Endodermal cell (in vitro differentiated cells): ENCODE measurements around the gene SLC35F6. TPM values are rescaled to one million over a fixed set of nuclear protein-coding genes. Genes with fewer than 3 reads are reported as not detected.

ENCODE experiments used
- DNase-seq: peaks from one replicate; pipeline ENCODE4 v3.0.0-alpha.2; 2017
- H3K27ac ChIP-seq: 2 replicates; pipeline ENCODE4 v1.5.1; 2013; ENCODE audit warnings: mild to moderate bottlenecking, low read depth, low read length, moderate library complexity
- H3K27me3 ChIP-seq: 2 replicates; pipeline ENCODE4 v1.6.1; 2013; ENCODE audit warnings: mild to moderate bottlenecking, low read length, moderate library complexity; ENCODE audit not compliant: insufficient read depth, control insufficient read depth, poor library complexity, severe bottlenecking
- H3K36me3 ChIP-seq: 2 replicates; pipeline ENCODE4 v1.7.0; 2013; ENCODE audit warnings: mild to moderate bottlenecking, low read length, moderate library complexity; ENCODE audit not compliant: control insufficient read depth, insufficient read depth
- H3K4me1 ChIP-seq: one replicate; pipeline ENCODE4 v1.7.0; 2013; ENCODE audit warnings: low read length; ENCODE audit not compliant: control insufficient read depth, insufficient read depth
- H3K4me3 ChIP-seq: 2 replicates; pipeline ENCODE4 v1.5.1; 2013; ENCODE audit warnings: mild to moderate bottlenecking, low read length, moderate library complexity
- H3K9ac ChIP-seq: 2 replicates; pipeline ENCODE4 v1.6.1; 2013; ENCODE audit warnings: mild to moderate bottlenecking, low read length, moderate library complexity; ENCODE audit not compliant: poor library complexity, severe bottlenecking; ENCODE audit errors: extremely low read depth
- H3K9me3 ChIP-seq: 2 replicates; pipeline ENCODE4 v1.6.1; 2013; ENCODE audit warnings: mild to moderate bottlenecking, low read length, moderate library complexity; ENCODE audit not compliant: control insufficient read depth
- H3K27ac Mint-ChIP-seq: 2 replicates; pipeline ENCODE4 v1.8.0; 2020; ENCODE audit warnings: mixed read lengths
- H3K27me3 Mint-ChIP-seq: 2 replicates; pipeline ENCODE4 v1.8.0; 2021; ENCODE audit warnings: mild to moderate bottlenecking, mixed read lengths; ENCODE audit not compliant: insufficient read depth
- H3K36me3 Mint-ChIP-seq: 2 replicates; pipeline ENCODE4 v1.8.0; 2020; ENCODE audit warnings: low read depth, mixed read lengths
- H3K4me1 Mint-ChIP-seq: 2 replicates; pipeline ENCODE4 v1.8.0; 2020; ENCODE audit warnings: mixed read lengths
- H3K4me3 Mint-ChIP-seq: 2 replicates; pipeline ENCODE4 v1.8.0; 2020; ENCODE audit warnings: mild to moderate bottlenecking, moderate library complexity, mixed read lengths
- H3K9me3 Mint-ChIP-seq: 2 replicates; pipeline ENCODE4 v1.8.0; 2020; ENCODE audit warnings: mild to moderate bottlenecking, mixed read lengths
- whole genome bisulfite sequencing, 2 experiments: methylation state at CpG; one replicate each; pipeline versions ENCODE4 v1.1.5 to v1.1.7; 2013; ENCODE audit warnings: missing lambda C conversion rate in 2 of 2, mixed read lengths in 1 of 2; ENCODE audit not compliant: insufficient coverage in 1 of 2, insufficient read length in 1 of 2; 5-methylcytosine and 5-hydroxymethylcytosine counted together
- total RNA-seq, 2 donors: library from RNA; stranded (reverse); fragmentation: NEBNext Ultra II Directional in 1 of 2; extraction: Animal tissue kit (Norgen Biotek cat#: 25700) in 1 of 2; gene quantifications; 2 replicates in 1 of 2; 3 replicates in 1 of 2; pipeline ENCODE4 v1.2.1, GENCODE V29; 2021
- TF ChIP-seq, protein P1 (sequence below): fragments of 200-600 bp; sonication (generic); conservative IDR thresholded peaks from 2 replicates; pipeline ENCODE4 v1.5.0; 2021; ENCODE audit warnings: antibody characterized with exemption, mild to moderate bottlenecking

Gene SLC35F6
- total RNA-seq, 2 donors from 2014 or later: 23.3 to 24.8 TPM

DNA sequence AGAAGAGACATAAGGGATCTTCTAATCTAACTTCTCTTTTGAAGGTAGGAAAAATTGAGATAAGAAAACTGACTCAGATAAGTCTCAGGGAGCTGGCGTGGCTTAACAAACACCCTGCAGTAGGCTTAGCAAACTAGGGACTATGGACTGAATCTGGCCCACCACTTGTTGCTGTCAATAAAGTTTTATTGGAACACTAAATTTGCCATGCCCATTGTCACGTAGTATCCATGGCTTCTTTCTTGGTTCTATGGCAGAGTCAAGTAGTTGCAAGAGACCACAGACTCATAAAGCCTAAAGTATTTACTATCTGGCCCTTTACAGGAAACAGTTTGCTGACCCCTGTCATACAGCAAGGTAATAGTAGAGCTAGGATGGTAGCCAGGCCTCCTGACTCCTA lies 47.3 kb upstream of the SLC35F6 start:
- H3K27ac Mint-ChIP-seq: no peak overlapping the region
- no peaks in the 10 kb centered on the region for H3K27me3 ChIP-seq
- H3K27ac ChIP-seq: no peak overlapping the region
- no peaks in the 10 kb centered on the region for H3K27me3 Mint-ChIP-seq
- H3K9ac ChIP-seq: no peak overlapping the region
- DNase-seq: no peak
- H3K4me1 Mint-ChIP-seq: peaks cover 7% of the 10 kb centered on the region
- H3K4me1 ChIP-seq: no peaks in the 10 kb centered on the region
- H3K4me3 Mint-ChIP-seq: no peak overlapping the region
- no peaks in the 10 kb centered on the region for H3K36me3 ChIP-seq
- no peaks in the 10 kb centered on the region for H3K9me3 ChIP-seq
- H3K4me3 ChIP-seq: no peak overlapping the region
- no peaks in the 10 kb centered on the region for H3K36me3 Mint-ChIP-seq
- TF ChIP-seq, protein P1, sequence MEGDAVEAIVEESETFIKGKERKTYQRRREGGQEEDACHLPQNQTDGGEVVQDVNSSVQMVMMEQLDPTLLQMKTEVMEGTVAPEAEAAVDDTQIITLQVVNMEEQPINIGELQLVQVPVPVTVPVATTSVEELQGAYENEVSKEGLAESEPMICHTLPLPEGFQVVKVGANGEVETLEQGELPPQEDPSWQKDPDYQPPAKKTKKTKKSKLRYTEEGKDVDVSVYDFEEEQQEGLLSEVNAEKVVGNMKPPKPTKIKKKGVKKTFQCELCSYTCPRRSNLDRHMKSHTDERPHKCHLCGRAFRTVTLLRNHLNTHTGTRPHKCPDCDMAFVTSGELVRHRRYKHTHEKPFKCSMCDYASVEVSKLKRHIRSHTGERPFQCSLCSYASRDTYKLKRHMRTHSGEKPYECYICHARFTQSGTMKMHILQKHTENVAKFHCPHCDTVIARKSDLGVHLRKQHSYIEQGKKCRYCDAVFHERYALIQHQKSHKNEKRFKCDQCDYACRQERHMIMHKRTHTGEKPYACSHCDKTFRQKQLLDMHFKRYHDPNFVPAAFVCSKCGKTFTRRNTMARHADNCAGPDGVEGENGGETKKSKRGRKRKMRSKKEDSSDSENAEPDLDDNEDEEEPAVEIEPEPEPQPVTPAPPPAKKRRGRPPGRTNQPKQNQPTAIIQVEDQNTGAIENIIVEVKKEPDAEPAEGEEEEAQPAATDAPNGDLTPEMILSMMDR: no peak
- no peaks in the 10 kb centered on the region for H3K9me3 Mint-ChIP-seq
- 91 to 93% methylated on average over 2 of the region's 2 CpGs for WGBS, 2 experiments

DNA sequence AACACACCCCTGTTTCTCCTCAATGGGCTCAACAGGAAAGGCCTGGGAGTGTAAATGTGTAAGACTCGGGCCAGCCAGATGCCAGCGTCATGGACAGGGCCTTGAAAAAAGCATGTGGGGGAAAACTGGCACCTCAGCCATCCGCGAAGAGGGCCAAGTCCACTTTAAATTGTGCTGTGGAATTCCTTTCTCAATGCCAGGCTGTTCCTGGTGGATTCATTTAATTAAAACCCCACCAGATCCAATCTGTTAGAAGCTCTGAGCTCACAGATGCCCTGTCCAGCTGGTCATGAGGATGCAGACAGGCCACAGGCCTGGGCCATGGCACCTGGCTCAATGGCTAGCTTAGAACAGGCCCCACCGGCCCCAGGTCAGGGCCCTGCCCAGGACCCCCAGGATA lies 46.7 kb upstream of the SLC35F6 start:
- no peak for DNase-seq
- no peak overlapping the region for H3K4me3 ChIP-seq
- H3K27ac ChIP-seq: no peak overlapping the region
- no peaks in the 10 kb centered on the region for H3K36me3 ChIP-seq
- no peaks in the 10 kb centered on the region for H3K9me3 ChIP-seq
- no peaks in the 10 kb centered on the region for H3K27me3 ChIP-seq
- TF ChIP-seq, protein P1: no peak
- WGBS, 2 experiments: 96 to 98% methylated on average over 4 to 5 of the region's 5 CpGs
- H3K9me3 Mint-ChIP-seq: no peaks in the 10 kb centered on the region
- H3K27me3 Mint-ChIP-seq: no peaks in the 10 kb centered on the region
- no peak overlapping the region for H3K4me3 Mint-ChIP-seq
- no peaks in the 10 kb centered on the region for H3K4me1 ChIP-seq
- H3K27ac Mint-ChIP-seq: no peak overlapping the region
- peaks cover 7% of the 10 kb centered on the region for H3K4me1 Mint-ChIP-seq
- no peak overlapping the region for H3K9ac ChIP-seq
- H3K36me3 Mint-ChIP-seq: no peaks in the 10 kb centered on the region

DNA sequence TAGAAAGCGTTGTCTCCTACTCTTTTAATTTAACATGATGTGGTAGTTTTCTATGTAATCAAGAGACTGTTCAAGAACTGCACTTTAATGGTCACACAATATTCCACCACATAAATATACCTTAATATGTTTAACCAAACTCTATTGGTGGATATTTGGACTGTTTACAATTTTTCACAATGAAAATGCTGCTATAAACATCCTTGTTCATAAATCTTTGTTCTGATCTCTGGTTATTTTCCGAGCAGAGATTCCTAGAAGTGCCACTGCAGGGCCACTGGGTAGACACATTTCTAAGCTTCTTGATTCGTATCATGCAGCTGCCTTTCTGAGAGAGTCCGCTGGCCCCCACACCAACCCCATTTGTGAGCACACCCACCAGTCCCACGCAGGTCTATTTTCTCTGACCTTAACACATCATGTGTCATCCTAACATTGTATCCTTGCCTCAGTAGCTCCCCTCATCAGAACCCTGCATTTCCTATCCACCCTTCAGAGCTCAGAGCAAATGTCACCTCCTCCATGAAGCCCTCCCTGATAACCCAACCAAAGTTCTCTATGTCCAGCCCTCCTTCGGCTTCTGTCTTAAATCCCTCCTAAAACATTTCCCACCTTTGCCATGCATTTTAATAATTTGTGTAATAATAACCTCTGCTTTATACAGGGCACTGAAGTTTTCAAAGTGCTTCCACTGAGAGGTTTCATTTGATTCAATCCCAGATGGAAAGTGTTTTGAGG lies 45.0 kb upstream of the SLC35F6 start:
- Mint-ChIP-seq H3K9me3 (no peaks in the 10 kb centered on the region), H3K4me1 (peaks cover 7% of the 10 kb centered on the region), H3K36me3 (no peaks in the 10 kb centered on the region), H3K27me3 (no peaks in the 10 kb centered on the region), H3K4me3 (no peak overlapping the region), H3K27ac (no peak overlapping the region)
- no peaks in the 10 kb centered on the region for H3K27me3 ChIP-seq
- H3K9me3 ChIP-seq: no peaks in the 10 kb centered on the region
- no peaks in the 10 kb centered on the region for H3K4me1 ChIP-seq
- H3K9ac ChIP-seq: no peak overlapping the region
- no peak overlapping the region for H3K4me3 ChIP-seq
- no peak for DNase-seq
- H3K27ac ChIP-seq: no peak overlapping the region
- no peaks in the 10 kb centered on the region for H3K36me3 ChIP-seq
- TF ChIP-seq, protein P1: no peak
- WGBS, 2 experiments: 51 to 89% methylated on average over 1 to 5 of the region's 6 CpGs
